A549 (cell line): ENCODE measurements around the gene GPX4. TPM values are rescaled to one million over a fixed set of nuclear protein-coding genes. Genes with fewer than 3 reads are reported as not detected.

Experiments used
- ATAC-seq, 2 experiments: fragments of 200-7000 bp in 1 of 2; fragments of >200 bp in 1 of 2; cut with Nextera tagmentation in 1 of 2; cut with Tn5 transposase in 1 of 2; 3 replicates each; pipeline versions ENCODE4 v1.8.0 to v1.9.1; 2018 to 2020; ENCODE audit warnings: mild to moderate bottlenecking in 1 of 2, moderate library complexity in 1 of 2
- CTCF ChIA-PET: fragments of 300-600 bp; sonication (Branson Sonifier 250); formaldehyde crosslinking; extraction: SDS; loops from one replicate; lab custom pipeline; 2021; ENCODE audit warnings: antibody characterized with exemption, inconsistent platforms; lab: Yijun Ruan, JAX
- POLR2A ChIA-PET: fragments of 350-600 bp; formaldehyde crosslinking; extraction: SDS; loops from one replicate; lab custom pipeline; 2021; ENCODE audit warnings: antibody characterized with exemption, inconsistent platforms; lab: Yijun Ruan, JAX
- DNase-seq, 2 experiments: peaks; one replicate each; pipeline versions ENCODE4 v3.0.0 to v3.0.0-alpha.2; 2011 to 2016; ENCODE audit warnings: low read depth in 1 of 2, low spot score in 1 of 2
- FAIRE-seq: peaks from 2 replicates; lab custom pipeline; 2011; peaks lifted over from hg19 to GRCh38; lab: Jason Lieb, UNC
- H3K27ac ChIP-seq, 2 experiments: fragments of >200 bp; sonication (Bioruptor Twin); formaldehyde crosslinking; 3 replicates each; pipeline ENCODE4 v1.5.1; 2016 to 2017
- H3K4me1 ChIP-seq: fragments of >200 bp; sonication (Bioruptor Twin); formaldehyde crosslinking; 3 replicates; pipeline ENCODE4 v1.6.1; 2016
- H3K4me2 ChIP-seq: fragments of >200 bp; sonication (Bioruptor Twin); formaldehyde crosslinking; 3 replicates; pipeline ENCODE4 v1.6.1; 2016
- H3K4me3 ChIP-seq: fragments of >200 bp; sonication (Bioruptor Twin); formaldehyde crosslinking; 3 replicates; pipeline ENCODE4 v1.5.1; 2016
- H3K9me3 ChIP-seq: fragments of >200 bp; sonication (Bioruptor Twin); formaldehyde crosslinking; 3 replicates; pipeline ENCODE4 v1.6.1; 2016
- BHLHE40 ChIP-seq: IDR thresholded peaks from 2 replicates; pipeline ENCODE4 v1.6.1; 2012; ENCODE audit warnings: low read depth, low read length, inconsistent platforms
- CBX8 ChIP-seq: fragments of 200-600 bp; sonication (generic); IDR thresholded peaks from 2 replicates; pipeline ENCODE4 v1.6.1; 2016
- CEBPB ChIP-seq, 2 experiments: fragments of >200 bp in 1 of 2; sonication (Bioruptor Twin) in 1 of 2; formaldehyde crosslinking in 1 of 2; IDR thresholded peaks; 2 replicates each; pipeline ENCODE4 v1.6.1; 2012 to 2016
- CHD2 ChIP-seq: fragments of 150-350 bp; IDR thresholded peaks from 2 replicates; pipeline ENCODE4 v1.6.1; 2014; ENCODE audit warnings: low read length; ENCODE audit not compliant: partially characterized antibody
- CHD4 ChIP-seq: fragments of 200-600 bp; sonication (generic); IDR thresholded peaks from 2 replicates; pipeline ENCODE4 v1.6.1; 2016; ENCODE audit warnings: antibody characterized with exemption, mild to moderate bottlenecking, borderline replicate concordance
- FOSL2 ChIP-seq, 2 experiments: fragments of 450-650 bp in 1 of 2; fragments of >200 bp in 1 of 2; sonication (Bioruptor Twin) in 1 of 2; formaldehyde crosslinking; IDR thresholded peaks; 2 replicates each; pipeline versions ENCODE4 v1.5.0 to v1.6.1; 2016 to 2020; ENCODE audit warnings: mild to moderate bottlenecking in 1 of 2, moderate library complexity in 1 of 2
- GATA3 ChIP-seq: IDR thresholded peaks from 2 replicates; pipeline ENCODE4 v1.6.1; 2012; ENCODE audit warnings: borderline replicate concordance
- HEYL ChIP-seq: fragments of 250-450 bp; sonication (Bioruptor Pico); IDR thresholded peaks from 2 replicates; pipeline ENCODE4 v1.8.0; 2021; ENCODE audit warnings: mild to moderate bottlenecking, moderate library complexity
- HOXA7 ChIP-seq: fragments of 250-450 bp; sonication (Bioruptor Pico); IDR thresholded peaks from 2 replicates; pipeline ENCODE4 v1.5.0; 2020; ENCODE audit warnings: mild to moderate bottlenecking, moderate library complexity
- JUN ChIP-seq, 2 experiments: fragments of >200 bp; sonication (Bioruptor Twin); formaldehyde crosslinking; IDR thresholded peaks; 2 replicates in 1 of 2; 3 replicates in 1 of 2; pipeline ENCODE4 v1.6.1; 2016 to 2017
- KDM1A ChIP-seq: fragments of 200-600 bp; sonication (generic); IDR thresholded peaks from 2 replicates; pipeline ENCODE4 v1.6.1; 2016; ENCODE audit warnings: low read depth, mild to moderate bottlenecking
- KDM5A ChIP-seq: fragments of 200-600 bp; sonication (generic); IDR thresholded peaks from 2 replicates; pipeline ENCODE4 v1.6.1; 2016; ENCODE audit warnings: antibody characterized with exemption, mild to moderate bottlenecking
- MYC ChIP-seq: IDR thresholded peaks from 2 replicates; pipeline ENCODE4 v1.6.1; 2012; ENCODE audit warnings: mild to moderate bottlenecking, inconsistent platforms, low read length, improper control_type of control experiment, borderline replicate concordance
- NR3C1 ChIP-seq: fragments of >200 bp; sonication (Bioruptor Twin); formaldehyde crosslinking; IDR thresholded peaks from 3 replicates; pipeline ENCODE4 v1.6.1; 2017
- POLR2AphosphoS2 ChIP-seq: conservative IDR thresholded peaks from 2 replicates; pipeline ENCODE4 v1.6.1; 2012; ENCODE audit warnings: low read length, improper control_type of control experiment, inconsistent platforms
- RCOR1 ChIP-seq: fragments of 150-350 bp; IDR thresholded peaks from 2 replicates; pipeline ENCODE4 v1.6.1; 2014; ENCODE audit warnings: antibody characterized with exemption, low read length, low read depth
- RFX5 ChIP-seq: fragments of 450-650 bp; IDR thresholded peaks from 2 replicates; pipeline ENCODE4 v1.7.1; 2014; ENCODE audit warnings: antibody characterized with exemption, mild to moderate bottlenecking, moderate library complexity
- SMC3 ChIP-seq: fragments of >200 bp; sonication (Bioruptor Twin); formaldehyde crosslinking; IDR thresholded peaks from 3 replicates; pipeline ENCODE4 v1.6.1; 2018; ENCODE audit warnings: inconsistent platforms
- SREBF2 ChIP-seq: fragments of 450-650 bp; IDR thresholded peaks from 2 replicates; pipeline ENCODE4 v1.6.1; 2014; ENCODE audit warnings: mild to moderate bottlenecking, moderate library complexity
- TFCP2L1 ChIP-seq: fragments of 250-450 bp; sonication (Bioruptor Pico); IDR thresholded peaks from 2 replicates; pipeline ENCODE4 v1.5.0; 2021; ENCODE audit warnings: mild to moderate bottlenecking
- ZC3H11A ChIP-seq: fragments of 450-650 bp; IDR thresholded peaks from 2 replicates; pipeline ENCODE4 v1.6.1; 2014; ENCODE audit warnings: antibody characterized with exemption, mild to moderate bottlenecking
- WGBS: methylation state at CpG from one replicate; pipeline ENCODE4 v1.1.6; 2017; ENCODE audit errors: missing lambda C conversion rate; 5-methylcytosine and 5-hydroxymethylcytosine counted together
- polyA plus RNA-seq, 4 experiments: library from polyadenylated mRNA; depleted of rRNA in 3 of 4; stranded (reverse); fragments of >200 nt; fragmentation: RNase III in 1 of 4; extraction: RNeasy Plus Mini Kit Qiagen cat#74134 plus additional on column Dnase treatment in 1 of 4; gene quantifications; 2 replicates in 3 of 4; 3 replicates in 1 of 4; pipeline ENCODE4 v1.2.3, GENCODE V29; 2011 to 2017
- TF ChIP-seq, protein P1 (sequence below): fragments of 200-600 bp; sonication (generic); IDR thresholded peaks from 2 replicates; pipeline ENCODE4 v1.6.1; 2016; ENCODE audit warnings: antibody characterized with exemption, mild to moderate bottlenecking, moderate library complexity
- TF ChIP-seq, protein P2 (sequence below): fragments of 450-650 bp; IDR thresholded peaks from 2 replicates; pipeline ENCODE4 v1.6.1; 2014; ENCODE audit warnings: antibody characterized with exemption
- TF ChIP-seq, protein P3 (sequence below): IDR thresholded peaks from 2 replicates; pipeline ENCODE4 v1.6.1; 2012
- TF ChIP-seq, protein P4 (sequence below): fragments of 150-350 bp; IDR thresholded peaks from 2 replicates; pipeline ENCODE4 v1.6.1; 2014; ENCODE audit warnings: low read depth, mild to moderate bottlenecking, low read length
- TF ChIP-seq, protein P5 (sequence below): fragments of >200 bp; sonication (Bioruptor Twin); formaldehyde crosslinking; IDR thresholded peaks from 2 replicates; pipeline ENCODE4 v1.6.1; 2016

Gene GPX4
- polyA plus RNA-seq, 2 of the 4 experiments (the other 2 are of a cell fraction), result 248 to 394 TPM

DNA sequence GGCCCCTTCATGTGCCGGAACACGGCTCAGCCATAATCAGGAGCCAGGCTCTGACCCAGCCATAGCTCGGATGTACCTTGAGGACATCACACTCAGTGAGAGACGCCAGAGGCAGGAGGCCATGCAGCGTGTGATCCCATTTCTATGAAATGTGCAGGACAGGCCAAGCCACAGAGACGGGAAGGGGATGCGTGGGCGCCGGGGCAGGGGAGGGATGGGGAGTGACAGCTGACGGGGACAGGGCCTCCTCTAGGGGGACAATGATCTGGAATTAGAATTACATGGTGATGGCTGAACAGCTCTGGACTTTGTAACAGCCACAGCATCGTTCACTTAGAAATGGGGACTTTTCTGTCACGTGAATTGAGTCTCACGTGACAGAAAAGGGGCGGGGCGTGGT lies 35.3 kb downstream of the GPX4 start (continued):
- TF ChIP-seq SMC3, result no peak

DNA sequence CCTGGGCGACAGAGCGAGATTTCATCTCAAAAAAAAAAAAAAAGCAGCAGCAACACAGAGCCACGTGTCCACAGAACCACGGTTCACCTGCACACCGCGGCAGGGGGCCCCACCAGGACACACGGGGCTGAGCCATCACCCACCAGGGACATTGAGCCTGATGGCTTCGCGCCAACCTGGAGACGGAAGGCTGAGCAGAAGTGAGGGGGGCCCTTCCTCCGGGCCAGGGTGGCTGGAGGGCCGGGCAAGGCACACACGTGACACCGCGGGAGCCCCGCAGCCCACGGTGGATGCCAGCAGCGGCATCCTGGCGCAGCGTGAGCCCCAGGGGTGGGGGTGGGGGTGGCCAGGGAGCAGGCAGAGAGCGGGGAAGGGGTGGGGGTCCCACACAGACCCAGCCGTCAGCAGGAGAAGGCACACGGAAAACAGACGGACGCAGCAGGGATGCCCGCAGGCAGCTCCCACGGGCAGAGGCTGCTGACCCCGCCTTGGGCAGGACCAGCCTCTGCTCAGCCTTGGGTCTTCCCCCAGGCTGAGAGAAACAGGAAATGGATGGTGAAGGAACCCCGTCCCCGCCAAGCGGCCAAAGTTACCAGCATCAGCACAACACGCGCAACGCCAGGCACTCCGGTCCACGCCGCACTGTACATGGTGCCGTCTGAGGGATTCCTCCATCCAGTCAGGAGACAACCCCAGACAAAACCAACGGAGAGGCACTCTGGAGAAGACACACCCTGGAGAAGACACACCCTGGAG lies 36.7 kb downstream of the GPX4 start:
- H3K27ac ChIP-seq, result no peak overlapping the region
- H3K9me3 ChIP-seq, result no peaks in the 10 kb centered on the region
- DNase-seq, result no peak
- ChIA-PET POLR2A (no interaction called here), CTCF (interaction anchor here (1.0 to 1.3 kb wide), 2 partner anchors 9 to 27 kb away, joined by 3 to 6 read pairs; no protein-coding TSS in a partner anchor)
- TF ChIP-seq KDM1A, result no peak
- TF ChIP-seq, protein P1, sequence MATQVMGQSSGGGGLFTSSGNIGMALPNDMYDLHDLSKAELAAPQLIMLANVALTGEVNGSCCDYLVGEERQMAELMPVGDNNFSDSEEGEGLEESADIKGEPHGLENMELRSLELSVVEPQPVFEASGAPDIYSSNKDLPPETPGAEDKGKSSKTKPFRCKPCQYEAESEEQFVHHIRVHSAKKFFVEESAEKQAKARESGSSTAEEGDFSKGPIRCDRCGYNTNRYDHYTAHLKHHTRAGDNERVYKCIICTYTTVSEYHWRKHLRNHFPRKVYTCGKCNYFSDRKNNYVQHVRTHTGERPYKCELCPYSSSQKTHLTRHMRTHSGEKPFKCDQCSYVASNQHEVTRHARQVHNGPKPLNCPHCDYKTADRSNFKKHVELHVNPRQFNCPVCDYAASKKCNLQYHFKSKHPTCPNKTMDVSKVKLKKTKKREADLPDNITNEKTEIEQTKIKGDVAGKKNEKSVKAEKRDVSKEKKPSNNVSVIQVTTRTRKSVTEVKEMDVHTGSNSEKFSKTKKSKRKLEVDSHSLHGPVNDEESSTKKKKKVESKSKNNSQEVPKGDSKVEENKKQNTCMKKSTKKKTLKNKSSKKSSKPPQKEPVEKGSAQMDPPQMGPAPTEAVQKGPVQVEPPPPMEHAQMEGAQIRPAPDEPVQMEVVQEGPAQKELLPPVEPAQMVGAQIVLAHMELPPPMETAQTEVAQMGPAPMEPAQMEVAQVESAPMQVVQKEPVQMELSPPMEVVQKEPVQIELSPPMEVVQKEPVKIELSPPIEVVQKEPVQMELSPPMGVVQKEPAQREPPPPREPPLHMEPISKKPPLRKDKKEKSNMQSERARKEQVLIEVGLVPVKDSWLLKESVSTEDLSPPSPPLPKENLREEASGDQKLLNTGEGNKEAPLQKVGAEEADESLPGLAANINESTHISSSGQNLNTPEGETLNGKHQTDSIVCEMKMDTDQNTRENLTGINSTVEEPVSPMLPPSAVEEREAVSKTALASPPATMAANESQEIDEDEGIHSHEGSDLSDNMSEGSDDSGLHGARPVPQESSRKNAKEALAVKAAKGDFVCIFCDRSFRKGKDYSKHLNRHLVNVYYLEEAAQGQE, result no peak
- no peak for TF ChIP-seq CHD4
- TF ChIP-seq FOSL2 (IDR thresholded peaks at IDR 0.05), result no peak
- no peak for TF ChIP-seq FOSL2 (CRISPR knock-in tag; IDR thresholded peaks at IDR 0.05)
- TF ChIP-seq SREBF2, result no peak
- no peak for TF ChIP-seq MYC
- TF ChIP-seq, protein P2, sequence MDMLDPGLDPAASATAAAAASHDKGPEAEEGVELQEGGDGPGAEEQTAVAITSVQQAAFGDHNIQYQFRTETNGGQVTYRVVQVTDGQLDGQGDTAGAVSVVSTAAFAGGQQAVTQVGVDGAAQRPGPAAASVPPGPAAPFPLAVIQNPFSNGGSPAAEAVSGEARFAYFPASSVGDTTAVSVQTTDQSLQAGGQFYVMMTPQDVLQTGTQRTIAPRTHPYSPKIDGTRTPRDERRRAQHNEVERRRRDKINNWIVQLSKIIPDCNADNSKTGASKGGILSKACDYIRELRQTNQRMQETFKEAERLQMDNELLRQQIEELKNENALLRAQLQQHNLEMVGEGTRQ, result no peak
- TF ChIP-seq GATA3, result no peak
- TF ChIP-seq, protein P3, sequence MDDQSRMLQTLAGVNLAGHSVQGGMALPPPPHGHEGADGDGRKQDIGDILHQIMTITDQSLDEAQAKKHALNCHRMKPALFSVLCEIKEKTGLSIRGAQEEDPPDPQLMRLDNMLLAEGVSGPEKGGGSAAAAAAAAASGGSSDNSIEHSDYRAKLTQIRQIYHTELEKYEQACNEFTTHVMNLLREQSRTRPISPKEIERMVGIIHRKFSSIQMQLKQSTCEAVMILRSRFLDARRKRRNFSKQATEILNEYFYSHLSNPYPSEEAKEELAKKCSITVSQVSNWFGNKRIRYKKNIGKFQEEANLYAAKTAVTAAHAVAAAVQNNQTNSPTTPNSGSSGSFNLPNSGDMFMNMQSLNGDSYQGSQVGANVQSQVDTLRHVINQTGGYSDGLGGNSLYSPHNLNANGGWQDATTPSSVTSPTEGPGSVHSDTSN, result no peak
- TF ChIP-seq KDM5A, result no peak
- no peak for TF ChIP-seq ZC3H11A
- no peak for TF ChIP-seq CBX8
- no peak for TF ChIP-seq NR3C1
- TF ChIP-seq TFCP2L1 (CRISPR knock-in tag), result no peak
- no peak for TF ChIP-seq CEBPB (IDR thresholded peaks at IDR 0.05)
- TF ChIP-seq HOXA7, result no peak
- ATAC-seq, result peak; percentile 37 to 39; a peak in 4 of 6 replicates
- FAIRE-seq, result no peak
- WGBS, result 93% methylated on average over 25 of the region's 39 CpGs
- H3K4me1 ChIP-seq, result no peaks in the 10 kb centered on the region
- no peak overlapping the region for H3K4me2 ChIP-seq
- H3K4me3 ChIP-seq, result no peak overlapping the region

DNA sequence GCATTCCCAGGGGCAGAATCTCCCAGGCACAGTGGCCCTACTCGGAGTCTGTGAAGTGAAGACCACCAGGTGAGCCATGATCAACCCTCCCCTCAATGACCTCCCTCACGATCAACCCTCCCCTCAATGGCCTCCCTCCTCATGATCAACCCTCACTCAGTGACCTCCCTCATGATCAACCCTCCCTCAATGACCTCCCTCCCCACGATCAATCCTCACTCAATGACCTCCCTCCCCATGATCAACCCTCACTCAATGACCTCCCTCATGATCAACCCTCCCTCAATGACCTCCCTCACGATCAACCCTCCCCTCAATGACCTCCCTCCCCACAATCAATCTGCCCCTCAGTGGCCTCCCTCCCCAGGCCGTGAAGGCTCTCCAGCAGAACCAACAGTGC lies 38.1 kb downstream of the GPX4 start:
- Histone ChIP-seq H3K27ac (no peak overlapping the region), H3K4me1 (peaks cover 3% of the 10 kb centered on the region), H3K4me3 (no peak overlapping the region), H3K4me2 (no peak overlapping the region), H3K9me3 (no peaks in the 10 kb centered on the region)
- ChIA-PET POLR2A (no interaction called here), CTCF (interaction anchor here (1.9 kb wide), 1 partner anchor 12 kb away, joined by 5 read pairs; no protein-coding TSS in a partner anchor)
- DNase-seq, result no peak
- TF ChIP-seq KDM5A (no peak), POLR2AphosphoS2 (no peak), CBX8 (no peak), RFX5 (no peak), CHD2 (no peak), JUN (IDR thresholded peaks at IDR 0.05) (no peak), RCOR1 (no peak), BHLHE40 (no peak), HEYL (CRISPR knock-in tag) (no peak)
- TF ChIP-seq, protein P4, sequence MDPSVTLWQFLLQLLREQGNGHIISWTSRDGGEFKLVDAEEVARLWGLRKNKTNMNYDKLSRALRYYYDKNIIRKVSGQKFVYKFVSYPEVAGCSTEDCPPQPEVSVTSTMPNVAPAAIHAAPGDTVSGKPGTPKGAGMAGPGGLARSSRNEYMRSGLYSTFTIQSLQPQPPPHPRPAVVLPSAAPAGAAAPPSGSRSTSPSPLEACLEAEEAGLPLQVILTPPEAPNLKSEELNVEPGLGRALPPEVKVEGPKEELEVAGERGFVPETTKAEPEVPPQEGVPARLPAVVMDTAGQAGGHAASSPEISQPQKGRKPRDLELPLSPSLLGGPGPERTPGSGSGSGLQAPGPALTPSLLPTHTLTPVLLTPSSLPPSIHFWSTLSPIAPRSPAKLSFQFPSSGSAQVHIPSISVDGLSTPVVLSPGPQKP, result no peak
- TF ChIP-seq, protein P5, sequence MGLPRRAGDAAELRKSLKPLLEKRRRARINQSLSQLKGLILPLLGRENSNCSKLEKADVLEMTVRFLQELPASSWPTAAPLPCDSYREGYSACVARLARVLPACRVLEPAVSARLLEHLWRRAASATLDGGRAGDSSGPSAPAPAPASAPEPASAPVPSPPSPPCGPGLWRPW, result no peak
- ATAC-seq, result peak in 1 of 2 experiments; percentile 38; a peak in 1 of 6 replicates
- FAIRE-seq, result no peak
- 79% methylated on average over 4 of the region's 5 CpGs for WGBS
